ENCODE measurements around the gene SRSF10.
"Not testable (repeated sequence)": the region's sequence is repeated elsewhere in the genome, so short reads cannot be mapped to it uniquely, and the experiment has no call there.

GRCh38 chr1:23987038-23987437 lies 6.9 kb upstream of the SRSF10 start:
- TF ChIP-seq, protein P1, sequence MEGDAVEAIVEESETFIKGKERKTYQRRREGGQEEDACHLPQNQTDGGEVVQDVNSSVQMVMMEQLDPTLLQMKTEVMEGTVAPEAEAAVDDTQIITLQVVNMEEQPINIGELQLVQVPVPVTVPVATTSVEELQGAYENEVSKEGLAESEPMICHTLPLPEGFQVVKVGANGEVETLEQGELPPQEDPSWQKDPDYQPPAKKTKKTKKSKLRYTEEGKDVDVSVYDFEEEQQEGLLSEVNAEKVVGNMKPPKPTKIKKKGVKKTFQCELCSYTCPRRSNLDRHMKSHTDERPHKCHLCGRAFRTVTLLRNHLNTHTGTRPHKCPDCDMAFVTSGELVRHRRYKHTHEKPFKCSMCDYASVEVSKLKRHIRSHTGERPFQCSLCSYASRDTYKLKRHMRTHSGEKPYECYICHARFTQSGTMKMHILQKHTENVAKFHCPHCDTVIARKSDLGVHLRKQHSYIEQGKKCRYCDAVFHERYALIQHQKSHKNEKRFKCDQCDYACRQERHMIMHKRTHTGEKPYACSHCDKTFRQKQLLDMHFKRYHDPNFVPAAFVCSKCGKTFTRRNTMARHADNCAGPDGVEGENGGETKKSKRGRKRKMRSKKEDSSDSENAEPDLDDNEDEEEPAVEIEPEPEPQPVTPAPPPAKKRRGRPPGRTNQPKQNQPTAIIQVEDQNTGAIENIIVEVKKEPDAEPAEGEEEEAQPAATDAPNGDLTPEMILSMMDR (IDR thresholded peaks at IDR 0.05 in 4 of 5, conservative IDR thresholded peaks at IDR 0.05 in 1 of 5): not testable (repeated sequence)
- not testable (repeated sequence) for TF ChIP-seq POLR2A (IDR thresholded peaks at IDR 0.05)

Data from gastrocnemius medialis (tissue), 4 donors.